Large intestine (tissue), 12 donors: ENCODE results near the gene TSPAN14. TPM values are rescaled to one million over a fixed set of nuclear protein-coding genes. Genes with fewer than 3 reads are reported as not detected.

Source experiments
- DNase-seq, 2 donors: peaks; one replicate each; pipeline versions ENCODE4 v3.0.0 to v3.0.0-alpha.2; 2013
- H3K27ac ChIP-seq: one replicate; pipeline ENCODE4 v1.5.1; 2013; ENCODE audit warnings: low read length
- H3K27me3 ChIP-seq: 2 replicates; pipeline ENCODE4 v1.6.1; 2013; ENCODE audit warnings: low read length; ENCODE audit not compliant: control insufficient read depth, insufficient read depth
- H3K36me3 ChIP-seq: 2 replicates; pipeline ENCODE4 v1.6.1; 2013; ENCODE audit warnings: low read length; ENCODE audit not compliant: control insufficient read depth, insufficient read depth
- H3K4me1 ChIP-seq: one replicate; pipeline ENCODE4 v1.6.1; 2013; ENCODE audit warnings: low read length; ENCODE audit not compliant: control insufficient read depth, insufficient read depth
- H3K4me3 ChIP-seq: one replicate; pipeline ENCODE4 v1.5.1; 2013; ENCODE audit warnings: low read length
- H3K9me3 ChIP-seq: one replicate; pipeline ENCODE4 v1.6.1; 2013; ENCODE audit warnings: mild to moderate bottlenecking, low read depth, low read length, moderate library complexity; ENCODE audit not compliant: control insufficient read depth
- WGBS: methylation state at CpG from one replicate; pipeline ENCODE4 v1.1.5; 2013; ENCODE audit warnings: low lambda C conversion rate; ENCODE audit not compliant: insufficient coverage; 5-methylcytosine and 5-hydroxymethylcytosine counted together
- long read RNA-seq, 11 donors: transcript quantifications; one replicate each; lab custom pipeline, GENCODE V29; 2026
- polyA plus RNA-seq: library from polyadenylated mRNA; unstranded; fragments of 120-200 nt; gene quantifications from one replicate; pipeline ENCODE4 v1.2.1, GENCODE V29; 2013

The TSPAN14 gene, protein sequence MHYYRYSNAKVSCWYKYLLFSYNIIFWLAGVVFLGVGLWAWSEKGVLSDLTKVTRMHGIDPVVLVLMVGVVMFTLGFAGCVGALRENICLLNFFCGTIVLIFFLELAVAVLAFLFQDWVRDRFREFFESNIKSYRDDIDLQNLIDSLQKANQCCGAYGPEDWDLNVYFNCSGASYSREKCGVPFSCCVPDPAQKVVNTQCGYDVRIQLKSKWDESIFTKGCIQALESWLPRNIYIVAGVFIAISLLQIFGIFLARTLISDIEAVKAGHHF
- polyA plus RNA-seq = 64.7 TPM
- long read RNA-seq, donor 1, full-length matches to known transcripts = 7 of 12 reads
- long read RNA-seq, donor 1, partial matches to known transcripts = 0 of 12 reads
- long read RNA-seq, donor 1, other reads (novel, unspliced or antisense) = 5 of 12 reads
- long read RNA-seq, donor 2, full-length matches to known transcripts = 16 of 28 reads
- long read RNA-seq, donor 2, partial matches to known transcripts = 12 of 28 reads
- long read RNA-seq, donor 2, other reads (novel, unspliced or antisense) = 0 of 28 reads
- long read RNA-seq, donor 3 = 0 reads
- long read RNA-seq, donor 4 = 0 reads
- long read RNA-seq, donor 5, full-length matches to known transcripts = 2 of 2 reads
- long read RNA-seq, donor 5, partial matches to known transcripts = 0 of 2 reads
- long read RNA-seq, donor 5, other reads (novel, unspliced or antisense) = 0 of 2 reads
- long read RNA-seq, donor 6, full-length matches to known transcripts = 9 of 9 reads
- long read RNA-seq, donor 6, partial matches to known transcripts = 0 of 9 reads
- long read RNA-seq, donor 6, other reads (novel, unspliced or antisense) = 0 of 9 reads
- long read RNA-seq, donor 7, full-length matches to known transcripts = 3 of 19 reads
- long read RNA-seq, donor 7, partial matches to known transcripts = 11 of 19 reads
- long read RNA-seq, donor 7, other reads (novel, unspliced or antisense) = 5 of 19 reads
- long read RNA-seq, donor 8, full-length matches to known transcripts = 19 of 55 reads
- long read RNA-seq, donor 8, partial matches to known transcripts = 36 of 55 reads
- long read RNA-seq, donor 8, other reads (novel, unspliced or antisense) = 0 of 55 reads
- long read RNA-seq, donor 9, full-length matches to known transcripts = 2 of 11 reads
- long read RNA-seq, donor 9, partial matches to known transcripts = 9 of 11 reads
- long read RNA-seq, donor 9, other reads (novel, unspliced or antisense) = 0 of 11 reads
- long read RNA-seq, donor 10, full-length matches to known transcripts = 6 of 6 reads
- long read RNA-seq, donor 10, partial matches to known transcripts = 0 of 6 reads
- long read RNA-seq, donor 10, other reads (novel, unspliced or antisense) = 0 of 6 reads
- long read RNA-seq, donor 11, full-length matches to known transcripts = 7 of 7 reads
- long read RNA-seq, donor 11, partial matches to known transcripts = 0 of 7 reads
- long read RNA-seq, donor 11, other reads (novel, unspliced or antisense) = 0 of 7 reads

GRCh38 chr10:80453842-80454512, at the start of gene TSPAN14:
Gene TSPAN14 (plus strand): TSS chr10:80454310. CDS start chr10:80489234, 34,924 bp downstream.
- peaks cover 50% of the 10 kb centered on the region for H3K4me1 ChIP-seq
- no CpG with 5 or more reads among the region's 97 CpGs for WGBS

DNA sequence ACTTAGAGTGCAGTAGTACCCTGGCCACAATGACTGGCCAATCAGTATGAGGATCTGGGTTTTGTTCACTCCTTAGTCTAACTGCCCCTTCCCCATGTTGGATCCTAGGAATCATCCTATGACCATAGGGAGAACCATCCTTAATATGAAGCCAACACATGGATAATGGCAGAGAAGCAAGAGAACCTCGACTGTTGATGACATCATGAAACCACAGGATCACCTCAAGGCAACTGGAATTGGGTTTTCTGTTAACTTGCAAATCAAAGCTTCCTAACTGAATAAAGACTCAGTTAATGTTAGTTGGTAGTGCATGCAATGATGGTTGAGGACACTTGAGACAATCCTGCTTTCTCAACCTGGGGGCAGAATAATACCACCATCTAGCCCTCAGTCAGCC, 49.1 kb upstream of the TSPAN14 start:
- no CpG with 5 or more reads among the region's 1 CpG for WGBS
- Histone ChIP-seq H3K4me1 (peaks cover 20% of the 10 kb centered on the region), H3K4me3 (no peak overlapping the region), H3K9me3 (no peaks in the 10 kb centered on the region), H3K27me3 (no peaks in the 10 kb centered on the region), H3K36me3 (no peaks in the 10 kb centered on the region), H3K27ac (no peak overlapping the region)
- DNase-seq = no peak

More at GRCh38 chr10:80453842-80454512, at the start of gene TSPAN14:
- H3K4me3 ChIP-seq = peak within 1 kb of the TSS; percentile 90
- peak; percentile 79 to 87 for DNase-seq
- no peaks in the 10 kb centered on the region for H3K27me3 ChIP-seq
- H3K27ac ChIP-seq = peak within 1 kb of the TSS; percentile 91
- H3K9me3 ChIP-seq = no peaks in the 10 kb centered on the region
- no peaks in the 10 kb centered on the region for H3K36me3 ChIP-seq

DNA sequence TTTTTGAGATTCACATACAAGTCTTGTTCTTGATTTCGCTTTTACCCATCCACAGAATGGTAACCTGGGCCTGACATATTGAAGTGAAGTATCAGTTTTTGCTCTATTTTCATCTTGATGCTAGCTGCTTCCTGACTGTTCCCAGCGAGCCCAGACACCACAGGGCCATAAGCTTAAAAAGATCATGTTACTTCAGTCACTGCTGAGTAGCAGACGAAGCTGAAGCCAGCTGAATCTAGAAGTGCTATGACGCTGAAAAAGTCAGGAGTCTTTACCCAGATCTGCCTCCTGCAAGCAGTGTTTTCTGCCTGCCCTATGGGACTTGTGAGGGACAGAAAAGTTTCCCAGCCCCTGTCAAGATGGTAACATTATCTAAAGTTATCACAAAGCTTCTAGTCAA, 48.5 kb upstream of the TSPAN14 start:
- Histone ChIP-seq H3K4me3 (no peak overlapping the region), H3K9me3 (no peaks in the 10 kb centered on the region), H3K36me3 (no peaks in the 10 kb centered on the region), H3K4me1 (peaks cover 26% of the 10 kb centered on the region), H3K27ac (no peak overlapping the region), H3K27me3 (no peaks in the 10 kb centered on the region)
- WGBS = 100% methylated on average over 1 of the region's 4 CpGs
- no peak for DNase-seq

- 80% methylated on average over 1 of the region's 4 CpGs for WGBS
- peak in 1 of 2 donors; percentile 37 for DNase-seq
- H3K36me3 ChIP-seq = no peaks in the 10 kb centered on the region
Observed at GRCh38 chr10:80406204-80406603, 47.9 kb upstream of the TSPAN14 start.

DNA sequence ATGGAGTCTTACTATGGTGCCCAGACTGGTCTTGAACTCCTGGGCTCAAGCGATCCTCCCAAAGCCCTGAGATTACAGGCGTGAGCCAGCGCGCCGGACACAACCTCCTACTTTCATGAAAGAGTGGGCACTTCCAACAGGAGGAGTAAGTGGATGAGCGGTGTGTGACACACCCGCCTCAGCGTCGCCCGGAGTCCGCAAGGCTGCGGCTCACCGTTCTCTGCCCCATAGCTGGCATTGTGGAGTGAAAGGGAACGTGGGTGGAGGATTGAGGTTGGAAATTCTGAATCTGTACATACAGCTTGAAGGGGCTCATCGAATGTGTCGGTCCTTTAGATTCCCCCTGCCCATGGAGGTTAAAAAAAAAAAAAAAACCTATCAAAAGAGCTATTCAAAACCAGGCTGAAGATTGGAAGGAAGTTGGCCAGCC, 46.3 kb upstream of the TSPAN14 start:
- WGBS = 0% methylated on average over 5 of the region's 16 CpGs
- H3K27me3 ChIP-seq = no peaks in the 10 kb centered on the region
- H3K4me1 ChIP-seq = peaks cover 45% of the 10 kb centered on the region
- H3K4me3 ChIP-seq = peak overlapping the region; percentile 77
- no peaks in the 10 kb centered on the region for H3K36me3 ChIP-seq
- peak overlapping the region; percentile 90 for H3K27ac ChIP-seq
- peak in 1 of 2 donors; percentile 76 for DNase-seq
- no peaks in the 10 kb centered on the region for H3K9me3 ChIP-seq

More at GRCh38 chr10:80406204-80406603, 47.9 kb upstream of the TSPAN14 start:
- Histone ChIP-seq H3K4me3 (no peak overlapping the region), H3K27ac (no peak overlapping the region), H3K4me1 (peaks cover 32% of the 10 kb centered on the region), H3K9me3 (no peaks in the 10 kb centered on the region), H3K27me3 (no peaks in the 10 kb centered on the region)

DNA sequence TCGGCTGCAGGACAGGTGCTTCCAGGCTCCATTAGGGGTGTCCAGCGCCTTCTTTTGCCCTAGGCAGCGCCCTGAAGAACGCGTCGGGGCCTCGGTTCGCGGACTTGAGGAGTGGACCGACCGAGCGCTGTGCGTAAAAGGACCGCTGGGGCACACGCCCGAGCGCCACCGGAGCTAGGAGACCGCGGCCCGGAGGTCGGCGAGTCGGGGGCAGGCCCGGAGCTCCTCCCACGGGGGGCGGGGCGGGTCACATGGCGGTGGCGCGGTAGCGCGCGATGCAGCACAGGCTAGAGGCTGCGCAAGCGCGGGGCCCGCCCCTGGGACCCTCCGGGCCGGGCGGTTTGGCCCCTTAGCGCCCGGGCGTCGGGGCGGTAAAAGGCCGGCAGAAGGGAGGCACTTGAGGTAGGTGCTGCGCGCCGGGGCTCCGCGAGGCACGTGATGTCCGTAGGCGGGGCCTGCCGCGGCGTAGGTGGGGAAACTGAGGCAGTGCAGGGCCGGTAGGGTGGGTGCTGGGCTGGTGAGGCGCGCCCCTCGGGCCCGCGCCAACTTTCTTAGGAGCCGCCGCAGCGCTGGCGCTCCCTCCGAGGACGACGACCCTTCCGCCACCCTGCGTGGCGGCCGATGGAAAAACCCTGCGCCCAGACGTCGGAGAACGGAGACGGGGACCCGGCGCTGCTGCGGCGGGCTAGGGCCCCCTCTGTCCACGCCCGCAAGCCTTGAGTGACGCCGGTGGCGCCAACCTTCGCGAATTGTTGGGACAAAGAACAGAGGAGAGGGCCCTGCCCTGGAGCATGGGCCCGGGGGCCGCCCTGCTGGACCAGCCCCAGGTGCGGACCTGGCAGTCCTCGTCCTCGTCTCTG, 45.6 kb upstream of the TSPAN14 start, which contains the start of gene PRXL2A:
PRXL2A (plus strand) TSS at position 310 of the 860 bp plus-strand sequence. CDS start 11,917 bp downstream, outside the sequence.
- Histone ChIP-seq H3K4me1 (peaks cover 50% of the 10 kb centered on the region), H3K36me3 (no peaks in the 10 kb centered on the region), H3K9me3 (no peaks in the 10 kb centered on the region), H3K4me3 (peak within 1 kb of the TSS; percentile 77), H3K27me3 (no peaks in the 10 kb centered on the region), H3K27ac (peak within 1 kb of the TSS; percentile 90)
- DNase-seq = peak; percentile 87 to 92
- WGBS = no CpG with 5 or more reads among the region's 96 CpGs

- no peak for DNase-seq
- no peaks in the 10 kb centered on the region for H3K9me3 ChIP-seq
- H3K36me3 ChIP-seq = no peaks in the 10 kb centered on the region
- H3K27me3 ChIP-seq = no peaks in the 10 kb centered on the region
- peaks cover 57% of the 10 kb centered on the region for H3K4me1 ChIP-seq
- H3K4me3 ChIP-seq = peak overlapping the region; percentile 77
- WGBS = no CpG with 5 or more reads among the region's 12 CpGs
- H3K27ac ChIP-seq = peak overlapping the region; percentile 90
Observed at GRCh38 chr10:80409121-80409520, 45.0 kb upstream of the TSPAN14 start.

- Histone ChIP-seq H3K27ac (peak overlapping the region; percentile 57), H3K4me3 (no peak overlapping the region), H3K36me3 (no peaks in the 10 kb centered on the region), H3K9me3 (no peaks in the 10 kb centered on the region), H3K4me1 (peaks cover 67% of the 10 kb centered on the region), H3K27me3 (no peaks in the 10 kb centered on the region)
- WGBS = no CpG with 5 or more reads among the region's 2 CpGs
- peak in 1 of 2 donors; percentile 66 for DNase-seq
Observed at GRCh38 chr10:80410122-80410521, 44.0 kb upstream of the TSPAN14 start.
